Neural cell (in vitro differentiated cells): Measurements from ENCODE around the gene ICA1. TPM values are rescaled to one million over a fixed set of nuclear protein-coding genes. Genes with fewer than 3 reads are reported as not detected.
"Not testable (repeated sequence)": the region's sequence is repeated elsewhere in the genome, so short reads cannot be mapped to it uniquely, and the experiment has no call there.

ENCODE experiments used
- H2AFZ ChIP-seq: fragments of 200-600, 300-800 bp; sonication (generic), shearing (Covaris generic); 2 replicates; pipeline ENCODE4 v1.6.0; 2014; ENCODE audit warnings: low read depth, mild to moderate bottlenecking, antibody characterized with exemption, low read length, moderate library complexity
- H3F3A ChIP-seq: fragments of 200-600 bp; shearing (Covaris generic); 2 replicates; pipeline ENCODE4 v1.6.1; 2016; ENCODE audit warnings: mild to moderate bottlenecking, moderate library complexity, mixed read lengths, antibody characterized with exemption, low read length; ENCODE audit not compliant: insufficient read depth, poor library complexity, severe bottlenecking
- H3K27ac ChIP-seq: fragments of 200-600, 300-800 bp; sonication (generic), shearing (Covaris generic); 2 replicates; pipeline ENCODE4 v1.5.1; 2014; ENCODE audit warnings: mild to moderate bottlenecking, low read length, moderate library complexity
- H3K27me3 ChIP-seq: fragments of 300-800, 200-600 bp; sonication (generic), shearing (Covaris generic); 2 replicates; pipeline ENCODE4 v1.6.0; 2014; ENCODE audit warnings: mild to moderate bottlenecking, low read depth, low read length, moderate library complexity; ENCODE audit not compliant: insufficient read depth
- H3K36me3 ChIP-seq: fragments of 300-800, 200-600 bp; sonication (generic), shearing (Covaris generic); 2 replicates; pipeline ENCODE4 v1.5.1; 2014; ENCODE audit warnings: mild to moderate bottlenecking, antibody characterized with exemption, low read length, moderate library complexity; ENCODE audit not compliant: insufficient read depth
- H3K4me2 ChIP-seq: fragments of 300-800, 200-600 bp; sonication (generic), shearing (Covaris generic); 2 replicates; pipeline ENCODE4 v1.6.0; 2014; ENCODE audit warnings: mild to moderate bottlenecking, low read length
- H3K4me3 ChIP-seq: fragments of 300-800, 200-600 bp; sonication (generic), shearing (Covaris generic); 2 replicates; pipeline ENCODE4 v1.5.1; 2014; ENCODE audit warnings: mild to moderate bottlenecking, low read length, moderate library complexity
- H3K79me2 ChIP-seq: fragments of 200-600 bp; shearing (Covaris generic); replicated peaks from 2 replicates; pipeline ENCODE4 v1.6.0; 2014; ENCODE audit warnings: mild to moderate bottlenecking, low read length, moderate library complexity; ENCODE audit not compliant: insufficient read depth
- H3K9ac ChIP-seq: fragments of 300-800, 200-600 bp; sonication (generic), shearing (Covaris generic); 2 replicates; pipeline ENCODE4 v1.6.1; 2016; ENCODE audit warnings: mild to moderate bottlenecking, low read length, mixed read lengths
- H3K9me2 ChIP-seq: fragments of 200-600 bp; shearing (Covaris generic); 2 replicates; pipeline ENCODE4 v1.6.1; 2016; ENCODE audit warnings: mild to moderate bottlenecking, low read length, mixed read lengths; ENCODE audit not compliant: insufficient read depth
- H3K9me3 ChIP-seq: fragments of 200-600, 300-800 bp; sonication (generic), shearing (Covaris generic); 2 replicates; pipeline ENCODE4 v1.6.1; 2016; ENCODE audit warnings: mild to moderate bottlenecking, mixed run types, low read length, moderate library complexity, mixed read lengths
- H4K20me1 ChIP-seq: fragments of 200-600 bp; shearing (Covaris generic); 2 replicates; pipeline ENCODE4 v1.6.1; 2016; ENCODE audit warnings: mild to moderate bottlenecking, mixed run types; ENCODE audit not compliant: insufficient read depth
- EP300 ChIP-seq: fragments of 450-650 bp; conservative IDR thresholded peaks from 2 replicates; pipeline ENCODE4 v1.6.1; 2014; ENCODE audit warnings: antibody characterized with exemption, mild to moderate bottlenecking, moderate library complexity; ENCODE audit not compliant: poor library complexity, severe bottlenecking
- EZH2 ChIP-seq: fragments of 200-600, 300-800 bp; shearing (Covaris generic), sonication (generic); IDR thresholded peaks from 2 replicates; pipeline ENCODE4 v1.6.1; 2014; ENCODE audit warnings: antibody characterized with exemption, low read length, borderline replicate concordance, mild to moderate bottlenecking; ENCODE audit not compliant: insufficient read depth, poor library complexity, severe bottlenecking
- MXI1 ChIP-seq: fragments of 450-650 bp; conservative IDR thresholded peaks from 2 replicates; pipeline ENCODE4 v1.6.1; 2014; ENCODE audit warnings: antibody characterized with exemption, mild to moderate bottlenecking; ENCODE audit not compliant: poor library complexity, severe bottlenecking
- POLR2AphosphoS5 ChIP-seq: IDR thresholded peaks from 2 replicates; pipeline ENCODE4 v1.6.1; 2012
- RAD21 ChIP-seq: fragments of 450-650 bp; conservative IDR thresholded peaks from 2 replicates; pipeline ENCODE4 v1.6.1; 2014; ENCODE audit warnings: antibody characterized with exemption, mild to moderate bottlenecking, moderate library complexity
- SMC3 ChIP-seq: fragments of 450-650 bp; conservative IDR thresholded peaks from 2 replicates; pipeline ENCODE4 v1.6.1; 2014; ENCODE audit warnings: antibody characterized with exemption, mild to moderate bottlenecking, moderate library complexity; ENCODE audit not compliant: poor library complexity
- TAF1 ChIP-seq: IDR thresholded peaks from 2 replicates; pipeline ENCODE4 v1.6.1; 2012; ENCODE audit warnings: low read depth
- polyA plus RNA-seq: library from polyadenylated mRNA; depleted of rRNA; stranded (reverse); fragments of >200 nt; gene quantifications from 2 replicates; pipeline ENCODE4 v1.2.3, GENCODE V29; 2014
- TF ChIP-seq, protein P1 (sequence below): IDR thresholded peaks from 2 replicates; pipeline ENCODE4 v1.6.1; 2012; ENCODE audit warnings: borderline replicate concordance
- TF ChIP-seq, protein P2 (sequence below): fragments of 450-650 bp; IDR thresholded peaks from 2 replicates; pipeline ENCODE4 v1.5.1; 2014; ENCODE audit warnings: antibody characterized with exemption, mild to moderate bottlenecking, moderate library complexity; ENCODE audit not compliant: poor library complexity, severe bottlenecking

Gene ICA1
- polyA plus RNA-seq, 1 donor from 2014 or later, result 18.6 TPM

DNA sequence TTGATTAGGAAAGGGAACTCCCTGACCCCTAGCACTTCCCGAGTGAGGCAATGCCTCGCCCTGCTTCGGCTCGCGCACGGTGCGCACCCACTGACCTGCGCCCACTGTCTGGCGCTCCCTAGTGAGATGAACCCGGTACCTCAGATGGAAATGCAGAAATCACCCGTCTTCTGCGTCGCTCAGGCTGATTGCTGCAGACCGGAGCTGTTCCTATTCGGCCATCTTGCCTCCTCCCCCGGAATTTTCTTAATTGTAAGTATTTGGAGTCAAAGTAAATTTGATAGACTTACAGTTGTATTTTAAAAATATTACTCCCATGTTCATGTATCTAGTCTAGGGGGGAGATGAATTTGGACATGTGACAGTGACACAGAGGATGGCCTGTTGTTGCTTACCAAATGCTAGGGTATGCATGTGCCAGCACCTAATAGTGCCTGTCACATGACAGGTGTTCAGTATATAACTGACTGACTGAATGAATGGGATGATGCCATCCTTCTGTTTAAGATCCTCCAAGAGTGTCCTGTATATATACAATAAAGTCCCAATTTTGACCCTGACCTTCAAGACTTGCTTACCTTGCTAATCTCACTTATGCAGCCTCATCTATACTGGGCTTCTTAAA is 42.0 kb upstream of the ICA1 start:
- Histone ChIP-seq H3K4me3 (no peak overlapping the region), H3K9me3 (no peaks in the 10 kb centered on the region), H4K20me1 (no peaks in the 10 kb centered on the region), H3K9ac (no peak overlapping the region), H3K9me2 (no peaks in the 10 kb centered on the region), H3K4me2 (no peak overlapping the region), H3K27ac (no peak overlapping the region), H3F3A (no peaks in the 10 kb centered on the region), H2AFZ (no peak overlapping the region), H3K27me3 (no peaks in the 10 kb centered on the region), H3K36me3 (no peaks in the 10 kb centered on the region), H3K79me2 (no peaks in the 10 kb centered on the region)
- TF ChIP-seq, protein P1, sequence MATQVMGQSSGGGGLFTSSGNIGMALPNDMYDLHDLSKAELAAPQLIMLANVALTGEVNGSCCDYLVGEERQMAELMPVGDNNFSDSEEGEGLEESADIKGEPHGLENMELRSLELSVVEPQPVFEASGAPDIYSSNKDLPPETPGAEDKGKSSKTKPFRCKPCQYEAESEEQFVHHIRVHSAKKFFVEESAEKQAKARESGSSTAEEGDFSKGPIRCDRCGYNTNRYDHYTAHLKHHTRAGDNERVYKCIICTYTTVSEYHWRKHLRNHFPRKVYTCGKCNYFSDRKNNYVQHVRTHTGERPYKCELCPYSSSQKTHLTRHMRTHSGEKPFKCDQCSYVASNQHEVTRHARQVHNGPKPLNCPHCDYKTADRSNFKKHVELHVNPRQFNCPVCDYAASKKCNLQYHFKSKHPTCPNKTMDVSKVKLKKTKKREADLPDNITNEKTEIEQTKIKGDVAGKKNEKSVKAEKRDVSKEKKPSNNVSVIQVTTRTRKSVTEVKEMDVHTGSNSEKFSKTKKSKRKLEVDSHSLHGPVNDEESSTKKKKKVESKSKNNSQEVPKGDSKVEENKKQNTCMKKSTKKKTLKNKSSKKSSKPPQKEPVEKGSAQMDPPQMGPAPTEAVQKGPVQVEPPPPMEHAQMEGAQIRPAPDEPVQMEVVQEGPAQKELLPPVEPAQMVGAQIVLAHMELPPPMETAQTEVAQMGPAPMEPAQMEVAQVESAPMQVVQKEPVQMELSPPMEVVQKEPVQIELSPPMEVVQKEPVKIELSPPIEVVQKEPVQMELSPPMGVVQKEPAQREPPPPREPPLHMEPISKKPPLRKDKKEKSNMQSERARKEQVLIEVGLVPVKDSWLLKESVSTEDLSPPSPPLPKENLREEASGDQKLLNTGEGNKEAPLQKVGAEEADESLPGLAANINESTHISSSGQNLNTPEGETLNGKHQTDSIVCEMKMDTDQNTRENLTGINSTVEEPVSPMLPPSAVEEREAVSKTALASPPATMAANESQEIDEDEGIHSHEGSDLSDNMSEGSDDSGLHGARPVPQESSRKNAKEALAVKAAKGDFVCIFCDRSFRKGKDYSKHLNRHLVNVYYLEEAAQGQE, result no peak
- no peak for TF ChIP-seq EZH2
- TF ChIP-seq POLR2AphosphoS5, result no peak
- TF ChIP-seq TAF1, result no peak
- TF ChIP-seq, protein P2, sequence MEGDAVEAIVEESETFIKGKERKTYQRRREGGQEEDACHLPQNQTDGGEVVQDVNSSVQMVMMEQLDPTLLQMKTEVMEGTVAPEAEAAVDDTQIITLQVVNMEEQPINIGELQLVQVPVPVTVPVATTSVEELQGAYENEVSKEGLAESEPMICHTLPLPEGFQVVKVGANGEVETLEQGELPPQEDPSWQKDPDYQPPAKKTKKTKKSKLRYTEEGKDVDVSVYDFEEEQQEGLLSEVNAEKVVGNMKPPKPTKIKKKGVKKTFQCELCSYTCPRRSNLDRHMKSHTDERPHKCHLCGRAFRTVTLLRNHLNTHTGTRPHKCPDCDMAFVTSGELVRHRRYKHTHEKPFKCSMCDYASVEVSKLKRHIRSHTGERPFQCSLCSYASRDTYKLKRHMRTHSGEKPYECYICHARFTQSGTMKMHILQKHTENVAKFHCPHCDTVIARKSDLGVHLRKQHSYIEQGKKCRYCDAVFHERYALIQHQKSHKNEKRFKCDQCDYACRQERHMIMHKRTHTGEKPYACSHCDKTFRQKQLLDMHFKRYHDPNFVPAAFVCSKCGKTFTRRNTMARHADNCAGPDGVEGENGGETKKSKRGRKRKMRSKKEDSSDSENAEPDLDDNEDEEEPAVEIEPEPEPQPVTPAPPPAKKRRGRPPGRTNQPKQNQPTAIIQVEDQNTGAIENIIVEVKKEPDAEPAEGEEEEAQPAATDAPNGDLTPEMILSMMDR, result no peak
- TF ChIP-seq SMC3, result no peak
- no peak for TF ChIP-seq MXI1
- TF ChIP-seq EP300, result no peak
- no peak for TF ChIP-seq RAD21

DNA sequence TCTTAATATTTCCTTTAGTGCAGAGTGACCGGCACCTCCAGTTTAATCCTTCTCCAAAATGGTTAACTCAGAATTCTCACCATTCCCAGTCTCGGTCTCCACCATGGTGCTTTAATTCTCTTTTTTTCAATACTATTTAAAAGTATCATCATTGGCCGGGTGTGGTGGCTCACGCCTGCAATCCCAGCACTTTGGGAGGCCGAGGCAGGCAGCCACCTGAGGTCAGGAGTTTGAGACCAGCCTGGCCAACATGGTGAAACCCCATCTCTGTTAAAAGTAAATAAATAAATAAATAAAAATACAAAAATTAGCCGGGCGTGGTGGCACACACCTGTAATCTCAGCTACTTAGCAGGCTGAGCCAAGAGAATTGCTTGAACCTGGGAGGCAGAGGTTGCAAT is 35.1 kb upstream of the ICA1 start:
- H3K36me3 ChIP-seq, H3K27ac ChIP-seq, H3K27me3 ChIP-seq, H3K9me3 ChIP-seq, H4K20me1 ChIP-seq, H3K79me2 ChIP-seq, H3F3A ChIP-seq, H3K9me2 ChIP-seq, H3K4me2 ChIP-seq, H3K9ac ChIP-seq, H3K4me3 ChIP-seq, H2AFZ ChIP-seq: not testable (repeated sequence)

DNA sequence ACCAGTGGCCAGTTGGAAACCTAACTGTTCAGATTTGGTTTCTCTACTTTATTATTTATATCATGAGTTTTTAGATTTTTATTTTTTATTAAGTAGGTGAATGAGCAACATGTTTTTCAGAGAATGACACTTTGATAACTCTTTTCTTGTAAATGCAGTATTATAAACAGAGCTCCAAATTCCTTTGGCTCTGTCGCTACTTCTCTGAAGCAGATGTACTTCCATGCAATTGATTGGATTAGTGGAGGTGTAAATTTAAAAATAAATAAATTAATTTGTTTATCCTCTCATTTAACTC is 34.3 kb upstream of the ICA1 start:
- Histone ChIP-seq H3K79me2 (no peaks in the 10 kb centered on the region), H3K27ac (no peak overlapping the region), H3K4me3 (no peak overlapping the region), H3K9me2 (no peaks in the 10 kb centered on the region), H3K36me3 (no peaks in the 10 kb centered on the region), H4K20me1 (no peaks in the 10 kb centered on the region), H3K9ac (no peak overlapping the region), H3K27me3 (no peaks in the 10 kb centered on the region), H3F3A (no peaks in the 10 kb centered on the region), H3K4me2 (no peak overlapping the region), H3K9me3 (no peaks in the 10 kb centered on the region), H2AFZ (no peak overlapping the region)
- TF ChIP-seq, protein P2, result no peak
- TF ChIP-seq MXI1 (no peak), EP300 (no peak), POLR2AphosphoS5 (no peak), RAD21 (no peak), TAF1 (no peak), SMC3 (no peak), EZH2 (no peak)
- TF ChIP-seq, protein P1, result no peak
